Thymus (tissue), 11 donors: ENCODE data around the gene LRP3. TPM values are rescaled to one million over a fixed set of nuclear protein-coding genes. Genes with fewer than 3 reads are reported as not detected.

Experiments
- DNase-seq, 9 donors: peaks; one replicate each; pipeline ENCODE4 v3.0.0-alpha.2; 2013; ENCODE audit warnings: low spot score in 9 of 9, low read depth in 6 of 9, missing footprints in 1 of 9
- H3K27ac ChIP-seq, 2 donors: one replicate each; pipeline ENCODE4 v1.5.1; 2013; ENCODE audit warnings: control low read depth in 1 of 2, low read depth in 1 of 2, low read length in 1 of 2, mild to moderate bottlenecking in 1 of 2, moderate library complexity in 1 of 2
- H3K27me3 ChIP-seq, 2 donors: one replicate each; pipeline ENCODE4 v1.5.1; 2013; ENCODE audit warnings: low read length in 1 of 2; ENCODE audit not compliant: control insufficient read depth in 2 of 2, insufficient read depth in 1 of 2
- H3K36me3 ChIP-seq, 2 donors: one replicate each; pipeline ENCODE4 v1.5.1; 2013; ENCODE audit warnings: low read length in 1 of 2, mild to moderate bottlenecking in 1 of 2, moderate library complexity in 1 of 2; ENCODE audit not compliant: control insufficient read depth in 2 of 2, insufficient read depth in 2 of 2
- H3K4me1 ChIP-seq, 2 donors: one replicate each; pipeline ENCODE4 v1.5.1; 2013; ENCODE audit warnings: low read length in 2 of 2; ENCODE audit not compliant: control insufficient read depth in 2 of 2, insufficient read depth in 2 of 2
- H3K4me3 ChIP-seq, 2 donors: one replicate each; pipeline ENCODE4 v1.5.1; 2013; ENCODE audit warnings: low read length in 2 of 2, control low read depth in 1 of 2, mild to moderate bottlenecking in 1 of 2
- H3K9me3 ChIP-seq, 2 donors: one replicate each; pipeline ENCODE4 v1.5.1; 2013; ENCODE audit warnings: low read length in 1 of 2, mild to moderate bottlenecking in 1 of 2; ENCODE audit not compliant: control insufficient read depth in 2 of 2, insufficient read depth in 1 of 2
- WGBS: extraction: QIAGEN DNeasy Blood & Tissue Kit; methylation state at CpG from one replicate; pipeline ENCODE4 v1.1.7; 2013; 5-methylcytosine and 5-hydroxymethylcytosine counted together
- polyA plus RNA-seq: library from polyadenylated mRNA; stranded (reverse); fragments of 200-250 nt; gene quantifications from one replicate; pipeline ENCODE4 v1.2.3, GENCODE V29; 2013
- total RNA-seq: library from RNA; stranded (reverse); fragments of 120-200 nt; gene quantifications from one replicate; pipeline ENCODE4 v1.2.4, GENCODE V29; 2013
- donor health status: healthy.

LRP3 gene
- total and polyA plus RNA-seq, 2 donors = 2.6 to 4.0 TPM

GRCh38 chr19:33236696-33237390 is 42.7 kb downstream of the LRP3 start:
- DNase-seq = no peak
- H3K36me3 ChIP-seq = no peaks in the 10 kb centered on the region
- no peaks in the 10 kb centered on the region for H3K9me3 ChIP-seq
- WGBS = 92% methylated on average over 16 of the region's 16 CpGs
- no peak overlapping the region for H3K4me3 ChIP-seq
- no peaks in the 10 kb centered on the region for H3K27me3 ChIP-seq
- H3K27ac ChIP-seq = no peak overlapping the region
- no peaks in the 10 kb centered on the region for H3K4me1 ChIP-seq

GRCh38 chr19:33238481-33239149 is 44.5 kb downstream of the LRP3 start:
- no peaks in the 10 kb centered on the region for H3K4me1 ChIP-seq
- H3K4me3 ChIP-seq = no peak overlapping the region
- no peaks in the 10 kb centered on the region for H3K9me3 ChIP-seq
- H3K36me3 ChIP-seq = no peaks in the 10 kb centered on the region
- H3K27me3 ChIP-seq = no peaks in the 10 kb centered on the region
- no peak overlapping the region for H3K27ac ChIP-seq
- no peak for DNase-seq
- whole genome bisulfite sequencing = 94% methylated on average over 10 of the region's 10 CpGs

GRCh38 chr19:33239223-33239975 is 45.3 kb downstream of the LRP3 start:
- Histone ChIP-seq H3K4me1 (no peaks in the 10 kb centered on the region), H3K27ac (no peak overlapping the region), H3K27me3 (no peaks in the 10 kb centered on the region), H3K36me3 (no peaks in the 10 kb centered on the region), H3K4me3 (no peak overlapping the region), H3K9me3 (no peaks in the 10 kb centered on the region)
- no peak for DNase-seq
- 93% methylated on average over 10 of the region's 10 CpGs for WGBS

GRCh38 chr19:33240181-33240771 is 46.1 kb downstream of the LRP3 start:
- WGBS = 96% methylated on average over 8 of the region's 8 CpGs
- Histone ChIP-seq H3K4me1 (no peaks in the 10 kb centered on the region), H3K4me3 (no peak overlapping the region), H3K36me3 (no peaks in the 10 kb centered on the region), H3K27ac (no peak overlapping the region), H3K9me3 (no peaks in the 10 kb centered on the region), H3K27me3 (no peaks in the 10 kb centered on the region)
- DNase-seq = no peak

- no peaks in the 10 kb centered on the region for H3K27me3 ChIP-seq
- 87% methylated on average over 11 of the region's 11 CpGs for WGBS
- no peaks in the 10 kb centered on the region for H3K4me1 ChIP-seq
- peaks cover 0 to 7% of the 10 kb centered on the region in 2 donors for H3K9me3 ChIP-seq
- H3K36me3 ChIP-seq = no peaks in the 10 kb centered on the region
- no peak for DNase-seq
- no peak overlapping the region for H3K27ac ChIP-seq
- H3K4me3 ChIP-seq = no peak overlapping the region
Observed at GRCh38 chr19:33241091-33241529, 47.0 kb downstream of the LRP3 start.

- no peaks in the 10 kb centered on the region for H3K4me1 ChIP-seq
- H3K9me3 ChIP-seq = peaks cover 0 to 8% of the 10 kb centered on the region in 2 donors
- H3K4me3 ChIP-seq = no peak overlapping the region
- H3K36me3 ChIP-seq = no peaks in the 10 kb centered on the region
- H3K27ac ChIP-seq = no peak overlapping the region
- H3K27me3 ChIP-seq = no peaks in the 10 kb centered on the region
- 36% methylated on average over 22 of the region's 22 CpGs for WGBS
- DNase-seq = no peak
Observed at GRCh38 chr19:33241530-33242101, 47.5 kb downstream of the LRP3 start.

- no peaks in the 10 kb centered on the region for H3K4me1 ChIP-seq
Observed at GRCh38 chr19:33242131-33242530, 48.0 kb downstream of the LRP3 start.

GRCh38 chr19:33242911-33243310 is 48.8 kb downstream of the LRP3 start:
- WGBS = 88% methylated on average over 6 of the region's 6 CpGs
- DNase-seq = no peak
- Histone ChIP-seq H3K27me3 (no peaks in the 10 kb centered on the region), H3K27ac (no peak overlapping the region), H3K36me3 (no peaks in the 10 kb centered on the region), H3K4me1 (no peaks in the 10 kb centered on the region), H3K9me3 (peaks cover 0 to 8% of the 10 kb centered on the region in 2 donors), H3K4me3 (no peak overlapping the region)

More at GRCh38 chr19:33242131-33242530, 48.0 kb downstream of the LRP3 start:
- Histone ChIP-seq H3K4me3 (no peak overlapping the region), H3K9me3 (peaks cover 0 to 8% of the 10 kb centered on the region in 2 donors), H3K36me3 (no peaks in the 10 kb centered on the region), H3K27ac (no peak overlapping the region), H3K27me3 (no peaks in the 10 kb centered on the region)
- 89% methylated on average over 10 of the region's 10 CpGs for WGBS
- no peak for DNase-seq
